Ascending aorta (tissue), 2 donors: ENCODE measurements around the gene KAT7. TPM values are rescaled to one million over a fixed set of nuclear protein-coding genes. Genes with fewer than 3 reads are reported as not detected.

Experiments
- DNase-seq, 2 donors: peaks; one replicate each; pipeline ENCODE4 v3.0.0-alpha.2; 2019; ENCODE audit warnings: low spot score in 2 of 2
- H3K27ac ChIP-seq, 2 donors: fragments of 200-600 bp; sonication (generic); one replicate each; pipeline ENCODE4 v1.5.1; 2016 to 2017; ENCODE audit warnings: mild to moderate bottlenecking in 1 of 2
- H3K27me3 ChIP-seq: fragments of 200-600 bp; sonication (generic); one replicate; pipeline ENCODE4 v1.5.1; 2017
- H3K36me3 ChIP-seq, 2 donors: fragments of 200-600 bp; sonication (generic); one replicate each; pipeline ENCODE4 v1.5.1; 2016
- H3K4me1 ChIP-seq, 2 donors: fragments of 200-600 bp; sonication (generic); one replicate each; pipeline ENCODE4 v1.5.1; 2016 to 2017; ENCODE audit warnings: mild to moderate bottlenecking in 1 of 2
- H3K4me3 ChIP-seq, 2 donors: fragments of 200-600 bp; sonication (generic); one replicate each; pipeline ENCODE4 v1.5.1; 2016 to 2017; ENCODE audit warnings: mild to moderate bottlenecking in 1 of 2
- H3K9me3 ChIP-seq, 2 donors: fragments of 200-600 bp; sonication (generic); one replicate each; pipeline ENCODE4 v1.5.1; 2016
- intact Hi-C: fragments of 100-400 bp; cut with DNase I; formaldehyde crosslinking; loops from one replicate; pipeline ENCODE4 v1.15.1; 2023
- total RNA-seq: library from RNA; depleted of rRNA; stranded (reverse); fragments of >200 nt; gene quantifications from one replicate; pipeline ENCODE4 v1.1.0, GENCODE V29; 2016
- TF ChIP-seq, protein P1 (sequence below), 3 experiments: fragments of 200-600 bp in 2 of 3; fragments of 450-650 bp in 1 of 3; sonication (generic) in 2 of 3; IDR thresholded peaks; one replicate each; pipeline ENCODE4 v1.5.1; 2016 to 2019; ENCODE audit warnings: antibody characterized with exemption in 3 of 3, mild to moderate bottlenecking in 1 of 3, moderate library complexity in 1 of 3

Gene KAT7
- total RNA-seq, 1 donor from 2014 or later = 46.6 TPM

- Histone ChIP-seq H3K36me3 (no peaks in the 10 kb centered on the region), H3K27me3 (peaks cover 6% of the 10 kb centered on the region), H3K27ac (no peak overlapping the region), H3K4me3 (no peak overlapping the region), H3K9me3 (no peaks in the 10 kb centered on the region), H3K4me1 (peaks cover 0 to 2% of the 10 kb centered on the region in 2 donors)
- intact Hi-C loops = no loop called here
- TF ChIP-seq, protein P1, sequence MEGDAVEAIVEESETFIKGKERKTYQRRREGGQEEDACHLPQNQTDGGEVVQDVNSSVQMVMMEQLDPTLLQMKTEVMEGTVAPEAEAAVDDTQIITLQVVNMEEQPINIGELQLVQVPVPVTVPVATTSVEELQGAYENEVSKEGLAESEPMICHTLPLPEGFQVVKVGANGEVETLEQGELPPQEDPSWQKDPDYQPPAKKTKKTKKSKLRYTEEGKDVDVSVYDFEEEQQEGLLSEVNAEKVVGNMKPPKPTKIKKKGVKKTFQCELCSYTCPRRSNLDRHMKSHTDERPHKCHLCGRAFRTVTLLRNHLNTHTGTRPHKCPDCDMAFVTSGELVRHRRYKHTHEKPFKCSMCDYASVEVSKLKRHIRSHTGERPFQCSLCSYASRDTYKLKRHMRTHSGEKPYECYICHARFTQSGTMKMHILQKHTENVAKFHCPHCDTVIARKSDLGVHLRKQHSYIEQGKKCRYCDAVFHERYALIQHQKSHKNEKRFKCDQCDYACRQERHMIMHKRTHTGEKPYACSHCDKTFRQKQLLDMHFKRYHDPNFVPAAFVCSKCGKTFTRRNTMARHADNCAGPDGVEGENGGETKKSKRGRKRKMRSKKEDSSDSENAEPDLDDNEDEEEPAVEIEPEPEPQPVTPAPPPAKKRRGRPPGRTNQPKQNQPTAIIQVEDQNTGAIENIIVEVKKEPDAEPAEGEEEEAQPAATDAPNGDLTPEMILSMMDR (IDR thresholded peaks at IDR 0.05) = no peak
- DNase-seq = no peak
Observed at GRCh38 chr17:49881054-49881402, 92.5 kb downstream of the KAT7 start.

GRCh38 chr17:49882434-49882833 is 94.0 kb downstream of the KAT7 start:
- no peak overlapping the region for H3K27ac ChIP-seq
- H3K4me1 ChIP-seq = peaks cover 0 to 2% of the 10 kb centered on the region in 2 donors
- no peaks in the 10 kb centered on the region for H3K36me3 ChIP-seq
- intact Hi-C loops = no loop called here
- H3K9me3 ChIP-seq = no peaks in the 10 kb centered on the region
- no peak for DNase-seq
- H3K4me3 ChIP-seq = no peak overlapping the region
- TF ChIP-seq, protein P1 (IDR thresholded peaks at IDR 0.05) = no peak
- peaks cover 6% of the 10 kb centered on the region for H3K27me3 ChIP-seq

Other genes with a start within 250 kb of the KAT7 start
- gene NXPH3, start 212.8 kb upstream of the KAT7 start, total RNA-seq = 30.3 TPM
- 189 TPM for gene SPOP, start 110.6 kb upstream of the KAT7 start, total RNA-seq
- gene SLC35B1, start 80.7 kb upstream of the KAT7 start, total RNA-seq = 123 TPM
- 25.4 TPM for gene FAM117A, start 24.6 kb upstream of the KAT7 start, total RNA-seq
- not detected for gene TAC4, start 59.4 kb downstream of the KAT7 start, total RNA-seq
- not detected for gene DLX4, start 180.5 kb downstream of the KAT7 start, total RNA-seq
- 1.6 TPM for gene DLX3, start 206.5 kb downstream of the KAT7 start, total RNA-seq